ENCODE results near the gene MRPL51. TPM values are rescaled to one million over a fixed set of nuclear protein-coding genes. Genes with fewer than 3 reads are reported as not detected.

The MRPL51 gene
- total RNA-seq, 1 experiment from 2014 or later: 265 TPM

- no peak overlapping the region for H3K4me3 ChIP-seq (replicated peaks in 1 of 2; ENCODE audit: low read depth in 1 of 2, low read length in 2 of 2)
- TF ChIP-seq YY1 (IDR thresholded peaks at IDR 0.05; ENCODE audit: extremely low read depth, insufficient replicate concordance, low read depth, low read length) (no peak), SIN3A (IDR thresholded peaks at IDR 0.05; ENCODE audit: low read depth) (no peak), SRF (IDR thresholded peaks at IDR 0.05; ENCODE audit: low read depth) (no peak), CBX3 (IDR thresholded peaks at IDR 0.05; ENCODE audit: low read depth) (no peak), FOSL1 (IDR thresholded peaks at IDR 0.05; ENCODE audit: low read depth) (no peak), CEBPB (IDR thresholded peaks at IDR 0.05; ENCODE audit: low read depth) (no peak), ELF1 (IDR thresholded peaks at IDR 0.05; ENCODE audit: borderline replicate concordance, low read depth) (no peak), ATF3 (IDR thresholded peaks at IDR 0.05) (no peak)
- TF ChIP-seq, protein P1, sequence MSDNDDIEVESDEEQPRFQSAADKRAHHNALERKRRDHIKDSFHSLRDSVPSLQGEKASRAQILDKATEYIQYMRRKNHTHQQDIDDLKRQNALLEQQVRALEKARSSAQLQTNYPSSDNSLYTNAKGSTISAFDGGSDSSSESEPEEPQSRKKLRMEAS (IDR thresholded peaks at IDR 0.05): no peak
- H3K9ac ChIP-seq (ENCODE audit: low read length): no peak overlapping the region
- H3K4me1 ChIP-seq (ENCODE audit: control insufficient read depth in 1 of 2, insufficient read depth in 2 of 2, low read length in 2 of 2): no peaks in the 10 kb centered on the region
- H3K9me3 ChIP-seq (ENCODE audit: control insufficient read depth in 1 of 2, insufficient read depth in 1 of 2, low read depth in 1 of 2, low read length in 2 of 2): no peaks in the 10 kb centered on the region
- H2AFZ ChIP-seq (ENCODE audit: low read depth, low read length, poor library complexity, severe bottlenecking): no peak overlapping the region
- ATAC-seq: no peak
- H3K27me3 ChIP-seq (ENCODE audit: insufficient read depth, low read length): no peaks in the 10 kb centered on the region
- H3K27ac ChIP-seq (ENCODE audit: low read depth, low read length): no peak overlapping the region
- ChIA-PET POLR2A (interaction anchor here (1.3 kb wide), 1 partner anchor 28 kb away, joined by 4 read pairs; the partner anchor contains the start of gene VAMP1), RAD21 (ENCODE audit: low non-redundant PET in 1 of 2, low total read pairs in 2 of 2, uncharacterized antibody in 2 of 2, unreplicated experiment in 2 of 2) (no interaction called here), CTCF (no interaction called here)
- no peaks in the 10 kb centered on the region for H4K20me1 ChIP-seq (ENCODE audit: insufficient read depth)
- H3K36me3 ChIP-seq (ENCODE audit: control insufficient read depth in 1 of 2, insufficient read depth in 2 of 2, low read length in 2 of 2): no peaks in the 10 kb centered on the region
- no peaks in the 10 kb centered on the region for H3K79me2 ChIP-seq (ENCODE audit: insufficient read depth, low read length)
- no TSS peak for BruUV-seq (replicated peaks)
- DNase-seq (ENCODE audit: low read depth, low spot score): no peak
- H3K4me2 ChIP-seq (ENCODE audit: low read length): no peak overlapping the region
- H3K9me2 ChIP-seq (ENCODE audit: insufficient read depth): no peaks in the 10 kb centered on the region
- intact Hi-C loops (cut with micrococcal nuclease): no loop called here
Measured at GRCh38 chr12:6442836-6443235, 50.2 kb downstream of the MRPL51 start.

Other genes with a start within 250 kb of the MRPL51 start
- 27.4 TPM for gene PLEKHG6, start 182.6 kb downstream of the MRPL51 start, total RNA-seq (2021; ENCODE audit: unreplicated experiment)
- 129 TPM for gene TNFRSF1A, start 151.2 kb downstream of the MRPL51 start, total RNA-seq (2021; ENCODE audit: unreplicated experiment)
- gene SCNN1A, start 117.7 kb downstream of the MRPL51 start, total RNA-seq (2021; ENCODE audit: unreplicated experiment): 118 TPM
- 128 TPM for gene LTBR, start 109.1 kb downstream of the MRPL51 start, total RNA-seq (2021; ENCODE audit: unreplicated experiment)
- gene CD27, start 48.3 kb downstream of the MRPL51 start, total RNA-seq (2021; ENCODE audit: unreplicated experiment): 0.25 TPM
- 0.54 TPM for gene TAPBPL, start 41.2 kb downstream of the MRPL51 start, total RNA-seq (2021; ENCODE audit: unreplicated experiment)
- 12.1 TPM for gene VAMP1, start 22.6 kb downstream of the MRPL51 start, total RNA-seq (2021; ENCODE audit: unreplicated experiment)
- gene NCAPD2, start 840 bp upstream of the MRPL51 start, total RNA-seq (2021; ENCODE audit: unreplicated experiment): 177 TPM
- gene GAPDH, start 41.3 kb upstream of the MRPL51 start, total RNA-seq (2021; ENCODE audit: unreplicated experiment): 5,901 TPM
- 0.34 TPM for gene IFFO1, start 62.8 kb upstream of the MRPL51 start, total RNA-seq (2021; ENCODE audit: unreplicated experiment)
- 108 TPM for gene NOP2, start 75.0 kb upstream of the MRPL51 start, total RNA-seq (2021; ENCODE audit: unreplicated experiment)
- gene CHD4, start 114.1 kb upstream of the MRPL51 start, total RNA-seq (2021; ENCODE audit: unreplicated experiment): 342 TPM
- gene LPAR5, start 142.7 kb upstream of the MRPL51 start, total RNA-seq (2021; ENCODE audit: unreplicated experiment): 5.2 TPM
- gene ACRBP, start 154.2 kb upstream of the MRPL51 start, total RNA-seq (2021; ENCODE audit: unreplicated experiment): 1.0 TPM
- 17.9 TPM for gene ING4, start 169.9 kb upstream of the MRPL51 start, total RNA-seq (2021; ENCODE audit: unreplicated experiment)
- gene ZNF384, start 196.1 kb upstream of the MRPL51 start, total RNA-seq (2021; ENCODE audit: unreplicated experiment): 73.4 TPM
- not detected for gene PIANP, start 207.6 kb upstream of the MRPL51 start, total RNA-seq (2021; ENCODE audit: unreplicated experiment)
- 67.8 TPM for gene COPS7A, start 230.8 kb upstream of the MRPL51 start, total RNA-seq (2021; ENCODE audit: unreplicated experiment)

Measured in HCT116 (cell line).